H9 (cell line): Measurements from ENCODE around the gene KLHL22. TPM values are rescaled to one million over a fixed set of nuclear protein-coding genes. Genes with fewer than 3 reads are reported as not detected.

Source experiments
- DNase-seq: peaks from one replicate; pipeline ENCODE4 v3.0.0-alpha.2; 2017
- H2AFZ ChIP-seq: one replicate; pipeline ENCODE4 v1.6.1; 2013; ENCODE audit warnings: mild to moderate bottlenecking, low read length, control low read depth, moderate library complexity
- H2AK5ac ChIP-seq: 2 replicates; pipeline ENCODE4 v1.6.1; 2013; ENCODE audit warnings: low read length, control low read depth, mixed read lengths; ENCODE audit not compliant: insufficient read length
- H2BK120ac ChIP-seq: one replicate; pipeline ENCODE4 v1.6.1; 2013; ENCODE audit warnings: low read depth, mild to moderate bottlenecking, low read length, control low read depth, inconsistent platforms; ENCODE audit not compliant: poor library complexity, severe bottlenecking
- H2BK12ac ChIP-seq: 2 replicates; pipeline ENCODE4 v1.6.1; 2013; ENCODE audit warnings: low read length, control low read depth, mixed read lengths, low read depth; ENCODE audit not compliant: insufficient read length
- H2BK15ac ChIP-seq: 2 replicates; pipeline ENCODE4 v1.6.1; 2013; ENCODE audit warnings: low read depth, low read length, control low read depth
- H2BK20ac ChIP-seq: one replicate; pipeline ENCODE4 v1.6.1; 2013; ENCODE audit warnings: low read depth, mild to moderate bottlenecking, low read length, control low read depth, inconsistent platforms; ENCODE audit not compliant: poor library complexity, severe bottlenecking
- H2BK5ac ChIP-seq: 2 replicates; pipeline ENCODE4 v1.6.1; 2013; ENCODE audit warnings: low read length, control low read depth, mixed read lengths; ENCODE audit not compliant: insufficient read length
- H3K14ac ChIP-seq: 2 replicates; pipeline ENCODE4 v1.6.1; 2013; ENCODE audit warnings: low read length, control low read depth; ENCODE audit not compliant: insufficient read depth
- H3K18ac ChIP-seq: 2 replicates; pipeline ENCODE4 v1.6.1; 2013; ENCODE audit warnings: low read depth, mild to moderate bottlenecking, mixed read lengths, low read length, control low read depth; ENCODE audit not compliant: insufficient read length
- H3K23ac ChIP-seq: 2 replicates; pipeline ENCODE4 v1.6.1; 2013; ENCODE audit warnings: low read length, control low read depth, mixed read lengths, low read depth; ENCODE audit not compliant: insufficient read length
- H3K23me2 ChIP-seq: 2 replicates; pipeline ENCODE4 v1.6.1; 2013; ENCODE audit warnings: low read depth, mild to moderate bottlenecking, mixed read lengths, low read length, control low read depth; ENCODE audit not compliant: insufficient read length, poor library complexity, severe bottlenecking
- H3K27ac ChIP-seq: 2 replicates; pipeline ENCODE4 v1.5.1; 2013; ENCODE audit warnings: low read length, control low read depth, mixed read lengths, low read depth; ENCODE audit not compliant: insufficient read length
- H3K27me3 ChIP-seq: 2 replicates; pipeline ENCODE4 v1.6.1; 2013; ENCODE audit warnings: low read length, control low read depth, inconsistent platforms; ENCODE audit not compliant: insufficient read depth
- H3K4ac ChIP-seq: 2 replicates; pipeline ENCODE4 v1.6.1; 2013; ENCODE audit warnings: low read depth, mild to moderate bottlenecking, control low read depth, inconsistent platforms, low read length, moderate library complexity
- H3K4me1 ChIP-seq: 2 replicates; pipeline ENCODE4 v1.6.1; 2013; ENCODE audit warnings: low read length, control low read depth, inconsistent platforms; ENCODE audit not compliant: insufficient read depth
- H3K4me2 ChIP-seq: 2 replicates; pipeline ENCODE4 v1.6.1; 2013; ENCODE audit warnings: low read length, control low read depth, mixed read lengths; ENCODE audit not compliant: insufficient read length, insufficient read depth
- H3K56ac ChIP-seq: 2 replicates; pipeline ENCODE4 v1.6.1; 2013; ENCODE audit warnings: low read depth, mild to moderate bottlenecking, mixed read lengths, low read length, control low read depth; ENCODE audit not compliant: insufficient read length
- H3K79me1 ChIP-seq: 2 replicates; pipeline ENCODE4 v1.6.1; 2013; ENCODE audit warnings: low read depth, mild to moderate bottlenecking, moderate library complexity, low read length, control low read depth, inconsistent platforms; ENCODE audit not compliant: insufficient read depth, poor library complexity, severe bottlenecking
- H3K79me2 ChIP-seq: 2 replicates; pipeline ENCODE4 v1.6.1; 2013; ENCODE audit warnings: low read length, control low read depth, inconsistent platforms; ENCODE audit not compliant: insufficient read depth
- H3K9ac ChIP-seq: 2 replicates; pipeline ENCODE4 v1.6.1; 2013; ENCODE audit warnings: low read length, control low read depth, mixed read lengths; ENCODE audit not compliant: insufficient read length; ENCODE audit errors: extremely low read depth
- H3K9me3 ChIP-seq: one replicate; pipeline ENCODE4 v1.6.1; 2013; ENCODE audit warnings: low read depth, low read length, inconsistent platforms; ENCODE audit not compliant: control insufficient read depth
- H3T11ph ChIP-seq: one replicate; pipeline ENCODE4 v1.6.1; 2013; ENCODE audit warnings: mild to moderate bottlenecking, low read length, control low read depth, inconsistent platforms
- H4K20me1 ChIP-seq: one replicate; pipeline ENCODE4 v1.6.1; 2013; ENCODE audit not compliant: control insufficient read depth, insufficient read length, insufficient read depth
- H4K5ac ChIP-seq: 2 replicates; pipeline ENCODE4 v1.6.1; 2013; ENCODE audit warnings: low read depth, mild to moderate bottlenecking, mixed read lengths, low read length, control low read depth; ENCODE audit not compliant: insufficient read length
- H4K8ac ChIP-seq: replicated peaks from 2 replicates; pipeline ENCODE4 v1.6.1; 2013; ENCODE audit warnings: low read length, control low read depth, mixed read lengths, low read depth; ENCODE audit not compliant: insufficient read length
- H4K91ac ChIP-seq: 2 replicates; pipeline ENCODE4 v1.6.1; 2013; ENCODE audit warnings: low read depth, mild to moderate bottlenecking, moderate library complexity, mixed read lengths, low read length, control low read depth; ENCODE audit not compliant: insufficient read length
- H3K27ac Mint-ChIP-seq, 3 experiments: 2 replicates in 2 of 3; 3 replicates in 1 of 3; pipeline ENCODE4 v1.8.0; 2020 to 2021; ENCODE audit warnings: mixed read lengths in 3 of 3, mild to moderate bottlenecking in 1 of 3, moderate library complexity in 1 of 3
- H3K27me3 Mint-ChIP-seq: 2 replicates; pipeline ENCODE4 v1.8.0; 2021; ENCODE audit warnings: low read depth, mild to moderate bottlenecking, moderate library complexity, mixed read lengths
- H3K36me3 Mint-ChIP-seq, 3 experiments: 2 replicates in 2 of 3; 3 replicates in 1 of 3; pipeline ENCODE4 v1.8.0; 2020 to 2021; ENCODE audit warnings: low read depth in 3 of 3, mixed read lengths in 3 of 3; ENCODE audit not compliant: insufficient read depth in 1 of 3
- H3K4me1 Mint-ChIP-seq, 2 experiments: 2 replicates each; pipeline ENCODE4 v1.8.0; 2020; ENCODE audit warnings: mixed read lengths in 2 of 2
- H3K4me3 Mint-ChIP-seq, 2 experiments: 2 replicates in 1 of 2; 3 replicates in 1 of 2; pipeline ENCODE4 v1.8.0; 2020 to 2021; ENCODE audit warnings: mild to moderate bottlenecking in 2 of 2, mixed read lengths in 2 of 2, moderate library complexity in 1 of 2
- H3K9me3 Mint-ChIP-seq, 2 experiments: 2 replicates in 1 of 2; 3 replicates in 1 of 2; pipeline ENCODE4 v1.8.0; 2020; ENCODE audit warnings: mild to moderate bottlenecking in 2 of 2, mixed read lengths in 2 of 2, moderate library complexity in 1 of 2
- CTCF ChIP-seq: fragments of 200-600 bp; sonication (generic); conservative IDR thresholded peaks from 3 replicates; pipeline ENCODE4 v1.8.0; 2021; ENCODE audit warnings: antibody characterized with exemption, mild to moderate bottlenecking
- WGBS: extraction: QIAGEN DNeasy Blood & Tissue Kit; methylation state at CpG from one replicate; pipeline ENCODE4 v1.1.7; 2013; ENCODE audit warnings: missing lambda C conversion rate, low lambda C conversion rate, mixed read lengths; ENCODE audit not compliant: insufficient read length; ENCODE audit errors: extremely low coverage; 5-methylcytosine and 5-hydroxymethylcytosine counted together
- total RNA-seq: library from RNA; stranded (reverse); gene quantifications from 2 replicates; pipeline ENCODE4 v1.2.1, GENCODE V29; 2021

Gene KLHL22
- total RNA-seq, 1 experiment from 2014 or later, result 11.9 TPM

DNA sequence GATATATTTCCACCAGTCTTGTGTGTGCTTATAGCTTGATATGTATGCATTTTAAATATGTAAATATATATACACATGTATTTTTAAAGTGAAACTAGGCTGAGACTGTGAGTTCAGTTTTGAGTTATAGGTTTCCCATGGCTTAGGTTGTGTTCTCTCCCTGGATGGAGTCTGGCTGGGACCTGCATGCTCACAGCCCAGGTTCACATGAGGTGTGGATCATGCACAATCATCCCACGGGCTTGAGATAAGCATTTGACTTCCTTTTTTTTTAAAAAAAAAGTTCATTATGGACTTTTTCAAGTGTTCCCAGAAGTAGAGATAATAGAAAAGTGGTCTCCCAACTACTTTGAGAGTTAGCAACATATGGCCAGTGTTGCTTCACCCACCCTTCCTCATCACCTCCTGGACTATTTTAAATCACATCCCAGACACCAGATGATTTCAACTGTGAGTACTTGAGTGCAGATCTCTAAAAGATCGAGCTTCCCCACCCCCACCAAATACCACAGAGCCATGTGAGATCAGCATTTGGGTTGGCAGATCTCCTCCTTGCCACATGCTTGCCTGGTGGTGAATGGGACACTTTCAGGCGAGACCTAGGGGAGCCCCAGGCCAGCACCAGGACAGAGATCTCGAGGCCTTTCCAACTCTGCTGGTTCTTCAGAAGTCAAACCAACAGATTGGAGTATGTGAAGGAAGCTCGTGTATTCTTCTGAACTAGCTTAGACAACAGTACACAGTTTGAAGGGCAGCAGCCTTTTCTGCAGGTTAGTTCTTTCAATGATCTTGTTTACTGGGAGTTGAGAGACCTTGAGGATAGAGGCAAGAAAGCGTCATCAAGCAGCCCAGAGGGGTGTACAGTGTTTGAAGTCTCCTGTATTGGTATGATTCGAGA lies 27.7 kb upstream of the KLHL22 start:
- 0 out of 7 replicates have a peak overlapping the region, but pooled peaks of 1 of the 3 experiments have one; percentile 2 for H3K27ac Mint-ChIP-seq
- H3K9ac ChIP-seq, result no peak overlapping the region

More for the DNA sequence above, 27.7 kb upstream of the KLHL22 start:
- H3K23me2 ChIP-seq, result no peaks in the 10 kb centered on the region
- no peak overlapping the region for H4K91ac ChIP-seq
- TF ChIP-seq CTCF, result no peak
- H3K27ac ChIP-seq, result no peak overlapping the region
- no peak overlapping the region for H3K4me3 Mint-ChIP-seq
- H3K4ac ChIP-seq, result no peak overlapping the region
- H2AFZ ChIP-seq, result no peak overlapping the region
- H4K8ac ChIP-seq, result no peak overlapping the region
- no peak overlapping the region for H3K4me2 ChIP-seq
- no peaks in the 10 kb centered on the region for H3K27me3 ChIP-seq
- peaks cover 16 to 23% of the 10 kb centered on the region in 2 experiments for H3K4me1 Mint-ChIP-seq
- no CpG with 5 or more reads among the region's 7 CpGs for WGBS
- no peaks in the 10 kb centered on the region for H3K27me3 Mint-ChIP-seq
- DNase-seq, result no peak
- no peak overlapping the region for H2BK15ac ChIP-seq
- peaks cover 21 to 32% (median 25%) of the 10 kb centered on the region in 3 experiments for H3K36me3 Mint-ChIP-seq
- no peaks in the 10 kb centered on the region for H4K20me1 ChIP-seq
- H3K79me1 ChIP-seq, result peaks cover 4% of the 10 kb centered on the region
- no peak overlapping the region for H4K5ac ChIP-seq
- H3K4me1 ChIP-seq, result peaks cover 3% of the 10 kb centered on the region; the same call in 1 of the 2 replicates
- no peak overlapping the region for H3K14ac ChIP-seq
- no peak overlapping the region for H3K56ac ChIP-seq
- no peaks in the 10 kb centered on the region for H3K9me3 ChIP-seq
- no peak overlapping the region for H2BK12ac ChIP-seq
- H2AK5ac ChIP-seq, result no peak overlapping the region
- H3K9me3 Mint-ChIP-seq, result peaks cover 5 to 8% of the 10 kb centered on the region in 2 experiments
- H3K23ac ChIP-seq, result no peak overlapping the region
- no peak overlapping the region for H2BK120ac ChIP-seq
- peaks cover 11% of the 10 kb centered on the region; the same call in 1 of the 2 replicates for H3K79me2 ChIP-seq
- H2BK20ac ChIP-seq, result no peak overlapping the region
- H2BK5ac ChIP-seq, result no peak overlapping the region
- H3T11ph ChIP-seq, result no peak overlapping the region
- no peak overlapping the region for H3K18ac ChIP-seq
